Cardiac muscle cell (in vitro differentiated cells and primary cell): ENCODE data around the gene FAM3D. TPM values are rescaled to one million over a fixed set of nuclear protein-coding genes. Genes with fewer than 3 reads are reported as not detected.

Experiments used
- DNase-seq, 2 donors: peaks; one replicate each; pipeline versions ENCODE4 v3.0.0 to v3.0.0-alpha.2; 2010 to 2017; ENCODE audit warnings: low read depth in 1 of 2, low spot score in 1 of 2
- H3K27ac ChIP-seq: fragments of 200-600 bp; sonication (generic); 2 replicates; pipeline ENCODE4 v1.5.1; 2016
- H3K27me3 ChIP-seq: fragments of 200-600 bp; sonication (generic); 2 replicates; pipeline ENCODE4 v1.6.0; 2016; ENCODE audit warnings: control low read depth
- H3K36me3 ChIP-seq: fragments of 200-600 bp; sonication (generic); 2 replicates; pipeline ENCODE4 v1.5.1; 2016; ENCODE audit warnings: control low read depth
- H3K4me1 ChIP-seq: fragments of 200-600 bp; sonication (generic); 2 replicates; pipeline ENCODE4 v1.8.1; 2017; ENCODE audit warnings: low read depth, mild to moderate bottlenecking, mixed run types
- H3K4me3 ChIP-seq: fragments of 200-600 bp; sonication (generic); 2 replicates; pipeline ENCODE4 v1.5.1; 2016; ENCODE audit warnings: mild to moderate bottlenecking
- H3K9me3 ChIP-seq: fragments of 200-600 bp; sonication (generic); 2 replicates; pipeline ENCODE4 v1.5.1; 2017; ENCODE audit warnings: low read depth, mild to moderate bottlenecking, control low read depth
- polyA plus RNA-seq: library from polyadenylated mRNA; unstranded; fragments of >200 nt; fragmentation: Nextera tagmentation; extraction: Ambion mirVana; gene quantifications from 2 replicates; pipeline ENCODE4 v1.2.1, GENCODE V29; 2016
- total RNA-seq: library from RNA; depleted of rRNA; stranded (reverse); fragments of >200 nt; gene quantifications from 2 replicates; pipeline ENCODE4 v1.2.3, GENCODE V29; 2016
- TF ChIP-seq, protein P1 (sequence below): IDR thresholded peaks from 2 replicates; pipeline ENCODE4 v1.5.1; 2012; ENCODE audit warnings: low read depth, mild to moderate bottlenecking, low read length

The FAM3D gene
- total and polyA plus RNA-seq, 2 experiments from 2014 or later = 1.5 TPM; not detected in 1

DNA sequence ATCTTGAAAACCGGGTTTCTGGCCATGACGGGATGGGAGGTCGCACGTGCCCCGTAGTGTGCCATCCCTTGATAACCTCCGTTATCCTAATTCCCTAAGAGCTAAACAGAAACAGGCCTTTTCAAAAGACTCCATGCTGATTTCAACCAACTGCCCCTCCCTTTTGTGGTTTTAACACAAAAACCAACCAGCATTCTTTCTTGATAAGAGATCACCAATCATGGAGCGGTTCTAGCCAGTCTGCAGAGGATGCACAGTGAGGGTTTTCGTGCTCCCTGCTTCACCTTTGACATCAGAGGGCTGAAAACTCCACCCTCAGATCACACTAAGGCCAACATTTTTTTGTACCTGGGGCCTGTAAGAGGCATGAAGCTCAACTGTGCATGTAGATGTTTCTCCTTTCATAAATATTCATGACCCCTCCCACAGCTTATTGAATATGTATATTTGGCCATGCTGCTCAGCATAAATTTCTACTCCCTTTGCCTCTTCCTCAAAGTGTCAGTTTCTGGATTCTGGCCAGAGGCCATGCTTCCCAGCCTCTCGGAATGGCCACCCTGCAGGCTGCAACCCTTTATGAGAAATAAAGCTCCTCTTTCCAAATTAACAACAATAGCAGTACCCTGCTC is 41.3 kb downstream of the FAM3D start:
- peak in 1 of 2 donors; percentile 35 for DNase-seq
- peaks cover 22% of the 10 kb centered on the region for H3K4me1 ChIP-seq
- H3K4me3 ChIP-seq = no peak overlapping the region
- no peaks in the 10 kb centered on the region for H3K36me3 ChIP-seq
- no peaks in the 10 kb centered on the region for H3K9me3 ChIP-seq
- no peak overlapping the region for H3K27ac ChIP-seq
- H3K27me3 ChIP-seq = no peaks in the 10 kb centered on the region
- TF ChIP-seq, protein P1, sequence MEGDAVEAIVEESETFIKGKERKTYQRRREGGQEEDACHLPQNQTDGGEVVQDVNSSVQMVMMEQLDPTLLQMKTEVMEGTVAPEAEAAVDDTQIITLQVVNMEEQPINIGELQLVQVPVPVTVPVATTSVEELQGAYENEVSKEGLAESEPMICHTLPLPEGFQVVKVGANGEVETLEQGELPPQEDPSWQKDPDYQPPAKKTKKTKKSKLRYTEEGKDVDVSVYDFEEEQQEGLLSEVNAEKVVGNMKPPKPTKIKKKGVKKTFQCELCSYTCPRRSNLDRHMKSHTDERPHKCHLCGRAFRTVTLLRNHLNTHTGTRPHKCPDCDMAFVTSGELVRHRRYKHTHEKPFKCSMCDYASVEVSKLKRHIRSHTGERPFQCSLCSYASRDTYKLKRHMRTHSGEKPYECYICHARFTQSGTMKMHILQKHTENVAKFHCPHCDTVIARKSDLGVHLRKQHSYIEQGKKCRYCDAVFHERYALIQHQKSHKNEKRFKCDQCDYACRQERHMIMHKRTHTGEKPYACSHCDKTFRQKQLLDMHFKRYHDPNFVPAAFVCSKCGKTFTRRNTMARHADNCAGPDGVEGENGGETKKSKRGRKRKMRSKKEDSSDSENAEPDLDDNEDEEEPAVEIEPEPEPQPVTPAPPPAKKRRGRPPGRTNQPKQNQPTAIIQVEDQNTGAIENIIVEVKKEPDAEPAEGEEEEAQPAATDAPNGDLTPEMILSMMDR = no peak

DNA sequence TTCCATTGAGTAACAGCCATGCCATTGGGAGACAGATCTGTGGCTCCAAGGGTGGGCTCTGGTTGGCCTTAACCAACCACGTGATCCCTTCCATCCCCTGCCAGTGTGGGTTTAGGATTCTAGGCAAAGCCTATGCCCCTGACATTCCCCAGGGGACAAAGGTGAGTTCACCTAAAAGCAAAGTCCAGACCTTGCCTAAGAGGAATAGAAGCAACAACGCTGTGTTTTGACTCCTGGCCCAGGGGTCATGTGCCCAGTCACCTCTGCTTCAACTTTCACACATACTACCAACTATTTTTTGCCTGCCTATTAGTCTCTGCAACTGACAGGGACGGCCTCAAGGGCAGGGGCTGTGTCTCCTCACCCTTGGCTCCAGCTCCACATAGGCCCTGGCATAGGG is 42.0 kb downstream of the FAM3D start:
- Histone ChIP-seq H3K4me1 (peaks cover 23% of the 10 kb centered on the region), H3K9me3 (no peaks in the 10 kb centered on the region), H3K36me3 (no peaks in the 10 kb centered on the region), H3K27ac (no peak overlapping the region), H3K4me3 (no peak overlapping the region), H3K27me3 (no peaks in the 10 kb centered on the region)
- TF ChIP-seq, protein P1 = no peak
- DNase-seq = no peak

DNA sequence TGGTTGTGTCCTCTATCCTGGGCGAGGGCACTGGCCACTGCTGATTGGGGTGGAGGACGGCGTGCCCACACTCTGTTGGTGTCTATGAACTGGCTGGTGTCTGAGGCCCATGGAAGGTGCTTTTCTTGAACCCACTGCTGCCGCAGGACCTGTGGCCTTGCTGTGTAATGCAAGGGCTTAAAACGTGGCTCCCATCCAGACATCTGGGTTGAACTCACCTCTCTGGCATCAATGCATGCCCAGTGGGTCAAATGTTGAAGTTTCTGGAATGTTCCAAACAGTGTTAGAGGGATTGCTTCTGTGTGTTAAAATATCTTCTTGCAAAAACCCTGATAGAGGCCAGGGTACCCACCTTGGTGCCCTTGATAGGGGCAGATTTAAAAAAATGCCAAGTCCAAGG is 42.6 kb downstream of the FAM3D start:
- peaks cover 23% of the 10 kb centered on the region for H3K4me1 ChIP-seq
- H3K36me3 ChIP-seq = no peaks in the 10 kb centered on the region
- TF ChIP-seq, protein P1 = no peak
- H3K27ac ChIP-seq = no peak overlapping the region
- no peak overlapping the region for H3K4me3 ChIP-seq
- H3K27me3 ChIP-seq = no peaks in the 10 kb centered on the region
- no peak for DNase-seq
- H3K9me3 ChIP-seq = no peaks in the 10 kb centered on the region

DNA sequence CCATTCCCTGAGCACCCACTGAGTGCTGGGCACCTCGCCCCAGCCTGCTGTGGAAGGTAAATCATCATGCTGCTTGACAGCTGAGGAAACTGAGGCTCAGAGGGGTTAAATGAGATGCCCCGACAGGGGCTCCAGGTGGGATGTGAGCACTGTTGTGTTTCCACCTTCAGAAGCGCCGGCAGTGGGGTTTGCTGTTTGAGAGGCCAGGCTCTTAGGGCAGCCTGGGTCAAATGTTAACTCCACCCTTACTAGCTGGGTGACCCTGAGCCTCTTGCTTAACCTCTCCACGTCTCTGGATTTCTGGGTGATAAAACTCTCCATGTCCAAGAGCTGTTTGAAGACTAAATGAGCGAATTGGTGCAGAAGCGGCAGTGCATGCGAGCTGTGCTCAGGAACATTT is 43.1 kb downstream of the FAM3D start:
- TF ChIP-seq, protein P1 = no peak
- DNase-seq = no peak
- no peak overlapping the region for H3K27ac ChIP-seq

DNA sequence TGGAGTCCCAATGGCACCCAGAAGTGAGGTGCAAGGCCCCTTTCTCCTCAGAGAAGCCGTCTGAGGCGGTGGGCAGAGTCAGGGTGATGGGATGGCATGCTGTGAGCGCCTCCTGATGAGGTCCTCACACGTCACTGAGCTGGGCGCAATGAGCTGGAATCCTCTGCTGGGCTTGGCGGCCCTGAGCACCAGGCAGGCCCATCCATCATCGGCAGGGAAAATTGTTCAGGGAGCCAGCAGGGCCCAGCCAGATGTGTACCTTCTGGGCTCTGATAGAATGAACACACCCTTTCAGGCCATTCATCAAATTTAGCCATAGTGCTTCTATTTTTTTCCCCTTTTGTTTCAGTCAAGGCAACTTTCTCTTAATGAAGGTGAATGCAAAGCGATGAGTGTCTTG is 43.7 kb downstream of the FAM3D start:
- no peaks in the 10 kb centered on the region for H3K27me3 ChIP-seq
- TF ChIP-seq, protein P1 = no peak
- DNase-seq = no peak
- H3K4me1 ChIP-seq = peaks cover 23% of the 10 kb centered on the region
- H3K4me3 ChIP-seq = no peak overlapping the region
- H3K9me3 ChIP-seq = no peaks in the 10 kb centered on the region
- no peak overlapping the region for H3K27ac ChIP-seq
- H3K36me3 ChIP-seq = no peaks in the 10 kb centered on the region

More for the DNA sequence above, 43.1 kb downstream of the FAM3D start:
- H3K36me3 ChIP-seq = no peaks in the 10 kb centered on the region
- H3K27me3 ChIP-seq = no peaks in the 10 kb centered on the region
- H3K9me3 ChIP-seq = no peaks in the 10 kb centered on the region
- H3K4me3 ChIP-seq = no peak overlapping the region
- H3K4me1 ChIP-seq = peaks cover 23% of the 10 kb centered on the region
